Measurements from ENCODE around the gene SDCCAG8. TPM values are rescaled to one million over a fixed set of nuclear protein-coding genes. Genes with fewer than 3 reads are reported as not detected.
A peak's percentile ranks its signal among the peaks of the same experiment; 100 is the strongest.

The SDCCAG8 gene
- total RNA-seq, 1 donor, result 42.7 TPM

- no peaks in the 10 kb centered on the region for H3K9me3 ChIP-seq (ENCODE audit: low read depth, low read length)
- no peak overlapping the region for H3K4me3 ChIP-seq (ENCODE audit: insufficient read depth, low read length)
- DNase-seq (ENCODE audit: insufficient read length, low spot score, missing footprints), result no peak
- H3K27ac ChIP-seq (ENCODE audit: low read depth, low read length), result no peak overlapping the region
- no peak overlapping the region for H3K4me2 ChIP-seq (ENCODE audit: insufficient read depth, low read length)
- no peaks in the 10 kb centered on the region for H3K36me3 ChIP-seq (ENCODE audit: insufficient read depth, low read length)
- H3K79me2 ChIP-seq (ENCODE audit: insufficient read depth, low read length), result no peaks in the 10 kb centered on the region
- peaks cover 14% of the 10 kb centered on the region for H3K4me1 ChIP-seq (ENCODE audit: insufficient read depth, low read length)
- no peaks in the 10 kb centered on the region for H3K27me3 ChIP-seq (ENCODE audit: insufficient read depth, low read length)
- H4K20me1 ChIP-seq (ENCODE audit: insufficient read depth, low read length), result no peaks in the 10 kb centered on the region
- no peak overlapping the region for H2AFZ ChIP-seq (ENCODE audit: low read length)
- TF ChIP-seq CTCF (IDR thresholded peaks at IDR 0.05; ENCODE audit: extremely low read depth, low read depth, low read length), result no peak
Observed at GRCh38 chr1:243477731-243478290, 222.0 kb downstream of the SDCCAG8 start.

GRCh38 chr1:243481101-243481500 lies 225.3 kb downstream of the SDCCAG8 start:
- Histone ChIP-seq H3K36me3 (ENCODE audit: insufficient read depth, low read length) (no peaks in the 10 kb centered on the region), H3K9me3 (ENCODE audit: low read depth, low read length) (no peaks in the 10 kb centered on the region), H3K27me3 (ENCODE audit: insufficient read depth, low read length) (no peaks in the 10 kb centered on the region), H3K79me2 (ENCODE audit: insufficient read depth, low read length) (no peaks in the 10 kb centered on the region), H3K4me1 (ENCODE audit: insufficient read depth, low read length) (peaks cover 13% of the 10 kb centered on the region), H3K4me3 (ENCODE audit: insufficient read depth, low read length) (no peak overlapping the region), H3K4me2 (ENCODE audit: insufficient read depth, low read length) (no peak overlapping the region), H4K20me1 (ENCODE audit: insufficient read depth, low read length) (no peaks in the 10 kb centered on the region), H2AFZ (ENCODE audit: low read length) (no peak overlapping the region), H3K27ac (ENCODE audit: low read depth, low read length) (no peak overlapping the region)
- DNase-seq (ENCODE audit: insufficient read length, low spot score, missing footprints), result no peak
- no peak for TF ChIP-seq CTCF (IDR thresholded peaks at IDR 0.05; ENCODE audit: extremely low read depth, low read depth, low read length)

GRCh38 chr1:243482141-243483022 lies 226.5 kb downstream of the SDCCAG8 start:
- Histone ChIP-seq H3K4me2 (ENCODE audit: insufficient read depth, low read length) (peak overlapping the region; percentile 69), H2AFZ (ENCODE audit: low read length) (peak overlapping the region; percentile 7), H3K9me3 (ENCODE audit: low read depth, low read length) (no peaks in the 10 kb centered on the region), H3K27me3 (ENCODE audit: insufficient read depth, low read length) (no peaks in the 10 kb centered on the region), H3K27ac (ENCODE audit: low read depth, low read length) (no peak overlapping the region), H4K20me1 (ENCODE audit: insufficient read depth, low read length) (no peaks in the 10 kb centered on the region), H3K4me3 (ENCODE audit: insufficient read depth, low read length) (peak overlapping the region; percentile 57), H3K36me3 (ENCODE audit: insufficient read depth, low read length) (no peaks in the 10 kb centered on the region), H3K4me1 (ENCODE audit: insufficient read depth, low read length) (peaks cover 13% of the 10 kb centered on the region), H3K79me2 (ENCODE audit: insufficient read depth, low read length) (no peaks in the 10 kb centered on the region)
- DNase-seq (ENCODE audit: insufficient read length, low spot score, missing footprints), result peak; percentile 94
- no peak for TF ChIP-seq CTCF (IDR thresholded peaks at IDR 0.05; ENCODE audit: extremely low read depth, low read depth, low read length)

- no peaks in the 10 kb centered on the region for H3K79me2 ChIP-seq (ENCODE audit: insufficient read depth, low read length)
- H3K4me3 ChIP-seq (ENCODE audit: insufficient read depth, low read length), result peak overlapping the region; percentile 57
- H3K4me2 ChIP-seq (ENCODE audit: insufficient read depth, low read length), result peak overlapping the region; percentile 69
- H4K20me1 ChIP-seq (ENCODE audit: insufficient read depth, low read length), result no peaks in the 10 kb centered on the region
- DNase-seq (ENCODE audit: insufficient read length, low spot score, missing footprints), result no peak
- H3K27ac ChIP-seq (ENCODE audit: low read depth, low read length), result no peak overlapping the region
- peaks cover 13% of the 10 kb centered on the region for H3K4me1 ChIP-seq (ENCODE audit: insufficient read depth, low read length)
- no peaks in the 10 kb centered on the region for H3K36me3 ChIP-seq (ENCODE audit: insufficient read depth, low read length)
- H3K27me3 ChIP-seq (ENCODE audit: insufficient read depth, low read length), result no peaks in the 10 kb centered on the region
- no peaks in the 10 kb centered on the region for H3K9me3 ChIP-seq (ENCODE audit: low read depth, low read length)
- TF ChIP-seq CTCF (IDR thresholded peaks at IDR 0.05; ENCODE audit: extremely low read depth, low read depth, low read length), result peak; percentile 8
- peak overlapping the region; percentile 7 for H2AFZ ChIP-seq (ENCODE audit: low read length)
Observed at GRCh38 chr1:243483071-243483771, 227.4 kb downstream of the SDCCAG8 start.
